CD4-positive, alpha-beta T cell treated with Interleukin-6 for 4 hours (primary cell): ENCODE results near the gene PRSS16.
A peak's percentile ranks its signal among the peaks of the same experiment; 100 is the strongest.
"Not testable (repeated sequence)": the region's sequence is repeated elsewhere in the genome, so short reads cannot be mapped to it uniquely, and the experiment has no call there.

Experiments
- DNase-seq: peaks from one replicate; pipeline ENCODE4 v3.0.0-alpha.2; 2020; ENCODE audit warnings: mixed read lengths

The PRSS16 gene

DNA sequence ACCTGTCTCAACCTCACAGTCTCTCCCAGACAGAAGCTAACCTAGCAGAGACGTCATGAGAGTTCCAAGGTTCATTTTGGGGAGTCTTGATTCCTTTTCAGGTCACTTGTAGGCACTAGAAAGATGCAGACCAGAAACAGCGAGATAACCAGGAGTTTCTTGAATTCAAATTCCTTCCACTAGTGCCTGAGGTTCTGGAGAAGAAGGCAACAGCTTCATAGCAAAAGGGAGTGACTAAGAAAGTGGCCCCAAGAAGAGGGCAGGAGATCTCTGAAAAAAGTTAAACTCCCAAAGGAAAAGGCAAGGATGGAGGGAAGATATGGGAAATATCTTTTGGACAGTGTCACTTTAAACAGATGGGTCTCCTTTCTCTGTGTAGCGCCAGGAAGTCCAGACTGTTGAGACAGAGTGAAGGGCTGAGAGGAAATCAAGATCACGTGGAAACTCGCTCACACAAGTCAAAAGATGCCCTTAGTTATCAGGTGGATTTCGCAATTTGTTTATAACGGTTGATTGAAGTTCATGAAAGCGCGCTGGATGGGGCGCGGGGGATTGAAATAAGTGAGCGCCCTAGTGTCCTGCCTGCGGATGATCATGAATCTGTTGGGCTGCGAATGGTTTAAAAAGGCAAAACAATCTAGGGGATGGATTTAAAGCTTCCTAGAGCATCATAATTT lies 4.8 kb upstream of the PRSS16 start:
- no peak for DNase-seq

DNA sequence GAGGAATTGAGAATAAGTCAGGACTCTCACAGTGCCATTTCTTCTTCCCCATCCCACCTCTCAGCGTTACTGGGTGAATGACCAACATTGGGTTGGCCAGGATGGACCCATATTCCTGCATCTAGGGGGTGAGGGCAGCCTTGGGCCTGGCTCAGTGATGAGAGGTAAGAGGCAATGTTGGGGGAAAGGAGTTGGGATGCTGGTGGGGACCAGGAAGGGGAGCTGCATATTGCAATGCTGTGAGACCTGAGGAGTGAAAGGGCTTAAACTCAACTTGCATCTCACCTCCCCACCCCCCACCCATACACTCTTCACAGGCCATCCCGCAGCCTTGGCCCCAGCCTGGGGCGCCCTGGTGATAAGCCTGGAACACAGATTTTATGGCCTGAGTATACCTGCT lies 1.3 kb downstream of the PRSS16 start:
- no peak for DNase-seq

DNA sequence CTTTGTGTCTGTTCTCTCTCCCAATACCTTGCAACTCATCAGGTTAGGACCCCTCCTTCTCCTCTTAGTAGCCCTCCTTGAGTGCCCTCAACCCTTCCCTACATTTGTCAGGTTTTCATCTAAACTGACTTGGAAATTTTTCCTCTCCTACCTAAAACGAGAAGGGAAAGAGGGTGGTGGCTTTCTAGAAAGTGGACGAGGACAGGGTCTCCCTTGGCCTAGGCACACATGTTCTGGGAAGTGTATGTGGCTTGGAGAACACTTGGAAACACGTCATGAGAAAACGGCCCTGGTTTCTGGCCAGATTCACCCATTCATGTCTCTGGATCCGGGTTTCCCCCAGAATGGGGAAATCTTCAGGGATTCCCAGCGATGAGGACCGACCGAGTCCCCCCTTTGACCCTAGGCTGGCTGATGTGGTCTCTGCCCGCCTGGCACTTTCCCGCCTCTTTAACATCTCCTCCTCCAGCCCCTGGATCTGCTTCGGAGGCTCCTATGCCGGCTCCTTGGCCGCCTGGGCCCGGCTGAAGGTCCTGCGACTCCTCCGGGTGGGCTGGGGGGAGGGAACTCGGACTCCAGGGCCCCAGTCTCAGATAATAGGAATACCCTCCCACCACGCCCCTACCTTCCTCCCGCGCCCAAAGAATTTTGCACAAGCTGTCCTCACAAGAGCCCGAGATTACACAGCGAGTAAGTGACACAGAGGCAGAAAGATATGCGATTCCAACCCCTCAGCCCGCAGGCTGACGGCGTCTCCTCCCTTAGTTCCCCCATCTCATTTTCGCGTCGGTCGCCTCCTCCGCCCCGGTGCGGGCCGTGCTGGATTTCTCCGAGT lies 3.0 kb downstream of the PRSS16 start:
- no peak for DNase-seq

DNA sequence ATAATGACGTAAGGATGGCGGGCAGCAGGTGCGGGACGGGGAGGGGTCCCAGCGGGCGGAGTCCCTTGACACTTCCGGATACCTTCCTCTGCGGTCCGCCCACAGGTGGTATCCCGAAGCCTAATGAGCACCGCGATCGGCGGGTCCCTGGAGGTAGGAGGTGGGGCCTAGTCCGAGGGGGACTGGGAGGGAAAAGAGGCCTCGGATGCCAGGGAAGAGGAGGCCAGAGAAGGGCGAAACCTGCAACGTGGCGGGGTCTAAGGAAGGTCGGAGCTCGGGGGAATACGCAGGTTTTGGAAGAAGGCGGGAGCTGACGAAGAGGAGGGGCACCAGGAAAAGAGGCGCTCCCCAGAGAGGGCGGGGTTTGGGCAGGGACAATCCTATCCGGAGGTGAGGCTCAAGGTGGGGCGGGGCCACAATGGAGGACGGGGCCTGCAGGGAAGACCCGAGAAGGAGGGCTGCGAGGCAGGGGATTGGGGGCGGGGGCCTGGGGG lies 3.7 kb downstream of the PRSS16 start:
- peak; percentile 82 for DNase-seq

DNA sequence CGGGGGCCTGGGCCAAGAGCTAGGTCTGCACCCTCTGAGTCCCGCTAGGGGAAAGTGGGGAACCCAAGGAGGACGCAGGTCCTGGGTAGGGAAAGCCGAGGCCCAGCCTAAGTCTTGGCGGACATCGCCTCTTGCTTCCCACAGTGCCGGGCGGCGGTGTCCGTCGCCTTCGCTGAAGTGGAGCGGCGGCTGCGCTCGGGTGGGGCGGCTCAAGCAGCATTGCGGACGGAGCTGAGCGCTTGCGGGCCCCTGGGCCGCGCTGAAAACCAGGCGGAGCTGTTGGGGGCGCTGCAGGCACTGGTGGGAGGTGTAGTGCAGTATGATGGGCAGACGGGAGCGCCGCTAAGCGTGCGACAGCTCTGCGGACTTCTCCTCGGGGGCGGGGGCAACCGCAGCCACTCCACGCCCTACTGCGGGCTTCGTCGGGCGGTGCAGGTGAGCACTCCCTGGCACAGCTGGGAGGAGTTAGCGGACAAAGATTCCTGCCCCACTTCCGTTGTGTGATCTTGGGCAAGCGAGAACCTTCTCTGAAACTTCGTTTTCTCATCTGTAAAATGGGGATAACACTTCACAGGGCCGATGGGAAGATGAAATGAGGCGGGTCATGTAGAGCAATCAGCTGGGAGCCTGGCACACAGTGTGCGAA lies 4.2 kb downstream of the PRSS16 start:
- DNase-seq = peak; percentile 70

DNA sequence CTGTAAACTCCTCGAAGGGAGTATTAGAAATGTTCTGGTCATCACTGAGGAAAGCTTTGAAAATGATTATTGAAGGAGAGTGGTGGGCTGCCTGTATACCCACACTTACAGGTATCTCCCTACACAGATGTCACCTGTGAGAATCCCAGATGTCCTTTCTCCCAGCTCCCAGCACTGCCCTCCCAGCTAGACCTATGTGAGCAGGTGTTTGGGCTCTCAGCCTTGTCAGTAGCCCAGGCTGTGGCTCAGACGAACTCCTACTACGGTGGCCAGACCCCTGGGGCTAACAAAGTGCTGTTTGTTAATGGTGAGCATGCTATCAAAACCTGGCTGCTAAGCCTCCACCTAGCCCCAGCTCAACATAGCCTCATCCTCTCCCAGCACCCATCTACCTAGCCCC lies 7.1 kb downstream of the PRSS16 start:
- DNase-seq = no peak

DNA sequence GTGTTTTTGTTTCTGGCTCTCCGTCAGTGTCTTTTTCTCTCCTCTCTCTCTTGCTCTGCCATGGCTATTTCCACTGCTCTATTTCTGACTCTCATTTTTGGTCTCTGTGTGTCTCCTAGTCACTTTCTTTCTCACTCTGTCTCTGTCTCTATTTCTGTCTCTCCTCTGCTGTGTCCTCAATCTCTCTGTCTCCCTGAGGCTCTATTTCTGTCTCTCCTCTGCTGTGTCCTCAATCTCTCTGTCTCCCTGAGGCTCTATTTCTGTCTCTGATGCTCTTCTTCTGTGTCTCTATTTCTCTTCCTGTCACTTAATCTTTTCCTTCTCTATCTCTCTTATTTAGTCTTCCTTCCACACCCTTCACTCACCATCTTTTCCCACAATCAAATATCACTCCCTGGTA lies 8.4 kb downstream of the PRSS16 start:
- no peak for DNase-seq

DNA sequence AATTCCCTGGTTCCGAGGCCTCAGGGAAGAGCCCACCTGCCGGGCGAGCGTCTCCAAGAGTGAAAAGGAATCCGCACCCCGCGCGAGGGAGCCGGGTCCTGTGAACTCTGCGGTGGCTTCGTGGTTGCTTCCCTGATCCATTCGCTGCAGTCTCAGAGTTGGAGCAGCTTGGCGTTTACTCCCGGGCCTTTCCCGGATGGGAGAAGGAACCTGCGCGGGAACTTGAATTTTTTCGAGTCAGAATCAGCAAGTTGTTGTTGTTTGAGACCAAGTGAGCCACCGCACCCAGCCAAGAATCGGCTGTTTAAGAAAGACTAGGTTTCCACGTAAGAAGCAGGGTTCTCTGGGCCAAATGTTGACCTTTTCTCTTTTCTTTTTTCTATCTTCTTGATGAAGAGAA lies 12.9 kb downstream of the PRSS16 start:
- no peak for DNase-seq

DNA sequence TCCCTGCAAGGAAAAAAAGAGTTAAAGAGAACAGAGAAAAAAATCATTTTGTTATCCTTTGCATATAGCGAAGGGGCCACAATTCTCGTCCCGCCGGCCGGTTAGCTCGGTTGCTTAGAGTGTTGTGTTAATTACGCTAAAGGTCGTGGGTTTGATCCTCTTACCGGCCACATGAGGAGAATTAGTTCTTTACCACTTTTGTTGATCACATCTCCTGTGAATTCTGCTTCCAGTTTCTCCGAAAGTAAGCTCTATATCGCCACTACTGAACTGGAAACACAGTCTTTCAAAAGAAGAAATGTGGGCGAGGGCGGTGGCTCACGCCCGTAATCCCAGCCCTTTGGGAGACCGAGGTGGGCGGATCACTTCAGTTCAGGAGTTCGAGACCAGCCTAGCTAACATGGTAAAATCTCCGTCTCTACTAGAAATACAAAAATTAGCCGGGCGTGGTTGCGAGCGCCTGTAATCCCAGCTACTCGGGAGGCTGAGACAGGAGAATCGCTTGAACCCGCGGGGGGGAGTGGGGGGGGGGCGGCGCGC lies 13.4 kb downstream of the PRSS16 start:
- DNase-seq = no peak

DNA sequence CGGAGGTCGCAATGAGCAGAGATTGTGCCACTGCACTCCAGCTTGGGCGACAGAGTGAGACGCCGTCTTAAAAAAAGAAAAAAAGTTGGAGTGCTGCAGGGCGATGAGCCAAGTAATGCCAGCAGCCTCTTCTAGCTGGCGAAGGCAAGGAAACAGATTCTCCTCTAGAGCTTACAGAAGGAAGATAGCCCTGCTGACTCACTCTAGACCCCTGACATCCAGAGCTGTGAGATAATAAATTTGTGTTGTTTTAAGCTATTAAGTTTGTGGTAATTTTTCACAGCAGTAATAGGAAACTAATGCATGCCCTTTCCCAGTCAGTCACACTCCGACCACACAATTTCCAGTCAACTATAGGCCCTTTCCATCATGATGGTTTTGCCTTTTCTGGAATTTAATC lies 16.4 kb downstream of the PRSS16 start:
- no peak for DNase-seq

DNA sequence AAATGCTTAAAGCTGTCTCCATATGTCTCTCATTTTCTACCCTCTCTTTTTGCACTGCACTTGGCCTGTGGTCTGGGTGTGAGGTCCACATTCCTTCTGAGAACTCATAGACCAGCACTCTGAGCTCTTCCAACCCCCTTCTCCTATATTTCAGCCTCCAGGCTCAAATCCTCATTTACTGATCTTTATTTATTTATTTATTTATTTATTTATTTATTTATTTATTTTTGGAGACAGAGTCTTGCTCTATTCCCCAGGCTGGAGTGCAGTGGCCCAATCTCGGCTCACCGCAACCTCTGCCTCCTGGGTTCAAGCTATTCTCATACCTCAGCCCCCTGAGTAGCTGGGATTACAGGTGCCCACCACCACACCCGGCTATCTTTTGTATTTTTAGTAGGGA lies 19.5 kb downstream of the PRSS16 start:
- DNase-seq = not testable (repeated sequence)

DNA sequence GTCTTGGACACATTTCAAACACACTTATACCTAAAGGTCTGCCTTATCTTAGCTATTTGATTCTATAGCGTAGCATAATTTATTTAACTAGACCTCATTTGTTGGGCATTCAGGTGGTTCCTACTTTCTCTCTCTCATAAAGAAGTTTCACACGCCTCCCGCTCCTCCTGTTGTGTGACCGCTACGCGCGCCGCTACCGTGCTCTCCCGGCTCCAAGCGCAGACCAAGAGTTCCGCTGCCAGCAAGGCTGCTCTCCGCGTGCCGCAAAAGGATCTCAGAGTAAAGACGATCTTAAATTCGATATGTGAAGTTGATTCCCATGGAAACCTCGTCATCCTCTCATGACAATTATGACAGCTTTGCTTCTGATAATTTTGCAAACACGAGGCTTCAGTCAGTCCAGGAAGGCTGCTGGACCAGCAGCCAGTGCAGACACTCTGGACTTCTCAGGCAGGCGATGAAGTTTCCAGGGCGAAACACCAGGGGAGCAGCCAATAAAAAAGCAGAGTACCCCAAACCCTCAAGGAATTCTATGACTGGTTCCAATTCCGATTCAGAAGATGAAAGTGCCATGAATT lies 20.4 kb downstream of the PRSS16 start:
- no peak for DNase-seq

DNA sequence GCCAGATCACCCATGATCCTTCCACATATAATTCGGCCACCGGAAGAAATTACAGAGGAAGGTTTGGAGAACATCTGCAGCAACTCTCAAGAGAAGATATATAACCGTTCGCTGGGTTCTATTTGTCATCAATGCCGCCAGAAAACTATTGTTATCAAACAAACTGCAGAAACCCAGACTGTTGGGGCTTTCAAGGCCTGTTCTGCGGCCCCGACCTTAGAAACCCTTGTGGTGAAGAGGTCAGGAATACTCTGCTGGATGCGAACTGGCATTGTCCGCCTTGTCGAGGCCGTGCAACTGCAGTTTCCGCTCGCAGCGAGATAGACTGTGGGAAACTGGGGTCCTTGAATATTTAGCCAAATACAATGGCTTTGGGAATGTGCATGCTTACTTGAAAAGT lies 21.3 kb downstream of the PRSS16 start:
- DNase-seq = no peak

DNA sequence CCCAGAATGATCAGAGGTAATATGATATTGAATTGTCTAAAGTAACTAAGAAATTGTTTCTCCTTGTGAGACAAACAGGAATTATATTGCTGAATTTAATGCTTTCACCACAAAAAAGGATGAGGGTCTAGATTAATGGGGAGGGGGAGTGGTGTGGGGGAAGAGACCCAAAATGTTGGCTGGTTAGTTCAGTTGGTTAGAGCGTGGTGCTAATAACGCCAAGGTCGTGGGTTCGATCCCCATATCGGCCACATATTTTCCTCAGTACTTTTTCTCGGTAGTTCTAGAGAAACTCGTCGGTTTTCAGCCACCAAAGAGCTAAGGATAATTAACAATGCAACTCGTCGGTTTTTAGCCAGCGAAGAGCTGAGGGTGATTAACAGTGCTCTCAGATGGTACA lies 26.3 kb downstream of the PRSS16 start:
- DNase-seq = no peak

DNA sequence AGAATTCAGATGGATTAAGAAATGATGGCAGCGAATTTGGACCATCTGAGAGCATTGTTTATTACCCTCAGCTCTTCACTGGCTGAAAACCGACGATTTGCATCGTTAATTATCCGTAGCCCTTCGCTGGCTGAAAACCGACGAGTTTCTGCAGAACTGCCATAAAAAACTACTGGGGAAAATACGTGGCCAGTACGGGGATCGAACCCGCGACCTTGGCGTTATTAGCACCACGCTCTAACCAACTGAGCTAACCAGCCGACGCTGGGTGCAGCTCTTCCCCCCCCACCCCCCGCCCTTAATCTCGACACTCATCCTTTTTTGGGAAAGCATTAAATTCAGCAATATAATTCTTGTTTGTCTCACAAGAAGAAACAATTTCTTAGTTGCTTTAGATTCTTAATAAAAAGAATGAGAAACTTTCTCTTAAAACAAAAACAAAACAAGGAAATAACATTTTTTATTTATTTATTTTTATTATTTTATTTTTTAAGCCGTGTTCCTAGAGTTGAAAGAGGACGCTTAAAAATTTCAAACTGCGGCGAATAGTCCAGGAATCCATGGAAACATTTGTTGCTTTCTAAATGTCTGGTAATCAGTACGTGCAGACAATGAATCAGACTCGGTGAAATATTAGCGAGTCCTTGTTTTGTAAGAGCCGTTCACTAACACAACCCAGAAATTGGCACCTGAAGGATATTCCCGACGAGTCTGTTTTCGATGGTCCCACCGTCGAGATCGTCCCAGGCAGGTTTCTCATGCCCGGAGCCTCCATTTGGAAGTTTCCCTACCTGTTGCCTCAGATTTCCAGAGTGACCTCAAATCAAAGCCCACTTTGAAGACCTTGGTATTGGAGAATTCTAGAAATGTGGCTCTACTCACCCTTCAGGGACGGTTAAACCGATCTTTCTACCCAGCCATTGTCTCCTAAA lies 27.8 kb downstream of the PRSS16 start:
- no peak for DNase-seq

DNA sequence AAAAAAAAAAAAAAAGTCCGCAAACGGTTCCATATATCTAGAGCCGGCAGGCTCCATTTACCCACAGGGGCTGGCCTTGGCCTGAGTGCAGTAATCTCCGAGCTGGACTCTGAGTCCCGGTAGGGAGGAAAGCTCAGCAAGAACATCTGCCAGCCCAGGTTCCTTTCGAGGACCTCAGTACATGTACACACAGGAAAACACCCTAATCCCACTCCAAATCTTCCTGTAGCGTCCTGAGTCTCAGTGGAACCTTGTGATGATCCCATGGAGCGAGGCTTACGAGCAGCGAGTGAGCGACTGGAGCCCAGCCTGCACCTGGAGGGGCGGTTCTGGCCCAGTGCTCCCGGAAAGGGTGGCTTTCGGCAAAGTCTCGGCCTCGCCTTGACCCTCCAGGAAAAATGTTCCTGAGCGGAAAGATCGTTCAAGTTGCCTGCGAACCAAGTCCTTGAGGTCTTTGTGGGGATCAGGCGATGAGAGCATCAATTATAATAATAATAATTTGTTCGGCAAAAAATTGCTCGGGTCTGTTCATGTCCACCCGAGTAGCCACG lies 32.1 kb downstream of the PRSS16 start:
- no peak for DNase-seq

DNA sequence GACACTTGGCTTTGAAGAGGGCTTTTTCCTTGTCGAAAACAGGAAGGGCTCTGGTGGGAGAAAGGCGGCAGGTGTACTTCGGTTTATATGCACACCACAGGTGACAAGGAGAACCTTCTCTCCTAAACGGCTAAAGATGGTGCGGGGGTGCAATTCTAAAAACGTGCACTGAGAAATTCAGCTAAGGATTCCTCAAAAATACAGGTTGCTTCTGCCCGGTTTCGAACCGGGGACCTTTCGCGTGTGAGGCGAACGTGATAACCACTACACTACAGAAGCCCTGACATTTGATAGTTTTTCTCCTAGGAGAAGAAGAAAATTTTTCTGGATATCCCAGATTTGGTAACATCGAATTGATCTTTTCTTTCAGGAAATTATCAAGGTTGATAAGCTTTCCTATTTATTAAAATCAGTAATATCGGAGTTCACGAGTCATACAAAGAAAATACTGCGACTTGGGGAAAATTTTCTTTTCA lies 32.6 kb downstream of the PRSS16 start:
- no peak for DNase-seq

DNA sequence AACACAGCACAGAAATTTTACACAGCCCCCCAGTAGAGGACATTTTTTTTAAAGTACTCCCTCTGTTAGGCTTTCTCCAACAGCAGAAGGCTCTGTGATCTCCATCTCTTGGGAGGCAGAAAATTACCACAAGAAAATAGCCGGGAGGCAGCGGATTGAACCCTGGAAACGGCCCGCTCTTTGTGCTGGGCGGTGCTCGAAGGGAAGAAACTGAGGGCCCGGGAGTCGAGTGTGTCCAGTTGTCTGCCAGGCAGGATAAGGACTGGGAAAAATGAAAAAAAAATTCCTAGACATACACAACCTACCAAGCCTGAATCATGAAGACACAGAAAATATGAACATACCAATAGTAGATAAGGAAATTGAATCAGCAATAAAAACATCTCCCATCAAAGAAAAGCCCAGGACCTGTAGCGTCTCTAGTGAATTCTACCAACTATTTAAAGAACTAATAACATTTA lies 33.1 kb downstream of the PRSS16 start:
- DNase-seq = no peak

DNA sequence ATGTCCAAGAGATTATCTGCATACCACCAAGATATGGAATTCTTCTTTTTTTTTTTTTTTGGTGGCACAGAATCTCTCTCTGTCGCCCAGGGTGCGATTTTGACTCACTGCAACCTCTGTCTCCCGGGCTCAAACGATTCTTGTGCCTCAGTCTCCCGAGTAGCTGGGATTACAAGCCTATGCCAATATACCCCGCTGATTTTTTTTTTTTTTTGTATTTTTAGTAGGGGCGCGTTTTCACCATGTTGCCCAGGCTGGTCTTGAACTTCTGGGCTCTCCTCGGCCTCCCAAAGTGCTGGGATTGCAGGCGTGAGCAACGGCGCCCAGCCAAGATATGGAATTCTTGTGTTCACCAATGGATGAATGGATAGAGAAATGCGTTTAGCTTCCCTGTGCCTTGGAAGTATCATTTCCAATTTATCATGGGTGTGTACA lies 33.6 kb downstream of the PRSS16 start:
- DNase-seq = no peak

DNA sequence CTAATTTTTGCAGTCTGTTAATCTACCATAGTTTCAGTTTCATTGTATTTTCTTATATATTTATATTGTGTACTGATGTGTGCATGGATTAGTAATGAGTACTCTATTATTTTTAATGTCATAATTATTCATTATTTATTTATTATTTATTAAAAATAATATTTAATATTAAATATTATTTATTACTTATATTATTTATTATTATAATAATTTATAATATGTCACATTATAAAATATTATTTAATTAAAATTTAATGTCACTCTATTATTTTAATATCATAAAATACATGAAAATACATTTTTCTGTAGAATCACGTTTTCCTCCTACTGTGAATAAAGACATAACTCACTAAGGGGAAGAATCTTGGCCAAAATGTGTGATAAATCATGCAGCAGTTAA lies 34.1 kb downstream of the PRSS16 start:
- DNase-seq = no peak

DNA sequence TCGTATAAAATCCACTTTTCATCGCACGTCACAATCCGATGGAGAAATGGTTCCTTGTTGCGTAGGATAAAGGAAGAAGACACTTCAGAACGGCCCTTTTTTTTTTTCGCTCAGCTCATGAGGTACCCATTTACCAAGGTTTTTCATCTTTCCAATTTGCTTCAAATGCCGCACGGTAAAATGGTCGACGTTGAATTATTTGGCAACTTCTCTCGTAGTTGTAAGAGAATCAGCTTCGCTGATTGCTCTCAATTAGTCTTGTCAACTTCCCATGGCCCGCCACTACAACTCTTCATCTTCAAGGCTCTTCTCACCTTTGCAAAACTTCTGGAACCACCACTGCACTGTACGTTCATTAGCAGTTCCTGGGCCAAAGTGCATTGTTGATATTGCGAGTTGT lies 35.8 kb downstream of the PRSS16 start:
- DNase-seq = no peak
